HG02870 (cell line): ENCODE measurements around the gene TDG.

Experiments used
- ATAC-seq: cut with Tn5 transposase; IDR thresholded peaks from one replicate; pipeline ENCODE4 v1.9.1; 2021; ENCODE audit warnings: mild to moderate bottlenecking, moderate library complexity; ENCODE audit not compliant: unreplicated experiment

TDG gene

GRCh38 chr12:103958621-103959020 lies 7.1 kb upstream of the TDG start:
- no peak for ATAC-seq

GRCh38 chr12:103960616-103961227 lies 5.0 kb upstream of the TDG start:
- no peak for ATAC-seq

GRCh38 chr12:103962493-103962892 lies 3.2 kb upstream of the TDG start:
- ATAC-seq, result no peak

GRCh38 chr12:103964805-103965204 lies 867 bp upstream of the TDG start:
- no peak for ATAC-seq

- ATAC-seq, result no peak
Measured at GRCh38 chr12:103965255-103965589, 450 bp upstream of the TDG start.

GRCh38 chr12:103966736-103967135 lies 1.1 kb downstream of the TDG start:
- ATAC-seq, result no peak

GRCh38 chr12:103969391-103969790 lies 3.7 kb downstream of the TDG start:
- no peak for ATAC-seq

- ATAC-seq, result no peak
Measured at GRCh38 chr12:103973909-103974308, 8.2 kb downstream of the TDG start.

- ATAC-seq, result no peak
Measured at GRCh38 chr12:103975368-103975767, 9.7 kb downstream of the TDG start.

- no peak for ATAC-seq
Measured at GRCh38 chr12:103978384-103978982, 12.8 kb downstream of the TDG start.

GRCh38 chr12:103986829-103987228 lies 21.2 kb downstream of the TDG start:
- no peak for ATAC-seq

- no peak for ATAC-seq
Measured at GRCh38 chr12:103994235-103994634, 28.6 kb downstream of the TDG start.

- no peak for ATAC-seq
Measured at GRCh38 chr12:103996595-103996994, 30.9 kb downstream of the TDG start.

- no peak for ATAC-seq
Measured at GRCh38 chr12:103997286-103997900, 31.7 kb downstream of the TDG start.

- ATAC-seq, result no peak
Measured at GRCh38 chr12:103998976-103999375, 33.3 kb downstream of the TDG start.

- ATAC-seq, result no peak
Measured at GRCh38 chr12:104000807-104001434, 35.2 kb downstream of the TDG start.

GRCh38 chr12:104002686-104003085 lies 37.0 kb downstream of the TDG start:
- ATAC-seq, result no peak

- ATAC-seq, result no peak
Measured at GRCh38 chr12:104003596-104003995, 37.9 kb downstream of the TDG start.

- ATAC-seq, result no peak
Measured at GRCh38 chr12:104006929-104007328, 41.3 kb downstream of the TDG start.

GRCh38 chr12:104010121-104010520 lies 44.4 kb downstream of the TDG start:
- no peak for ATAC-seq

GRCh38 chr12:104010606-104011169 lies 45.0 kb downstream of the TDG start:
- ATAC-seq, result no peak

GRCh38 chr12:104011253-104011652 lies 45.6 kb downstream of the TDG start:
- ATAC-seq, result no peak
